ENCODE results near the gene NIPAL3. TPM values are rescaled to one million over a fixed set of nuclear protein-coding genes. Genes with fewer than 3 reads are reported as not detected.

The NIPAL3 gene
- polyA plus RNA-seq, 1 donor from 2014 or later: 9.6 TPM

DNA sequence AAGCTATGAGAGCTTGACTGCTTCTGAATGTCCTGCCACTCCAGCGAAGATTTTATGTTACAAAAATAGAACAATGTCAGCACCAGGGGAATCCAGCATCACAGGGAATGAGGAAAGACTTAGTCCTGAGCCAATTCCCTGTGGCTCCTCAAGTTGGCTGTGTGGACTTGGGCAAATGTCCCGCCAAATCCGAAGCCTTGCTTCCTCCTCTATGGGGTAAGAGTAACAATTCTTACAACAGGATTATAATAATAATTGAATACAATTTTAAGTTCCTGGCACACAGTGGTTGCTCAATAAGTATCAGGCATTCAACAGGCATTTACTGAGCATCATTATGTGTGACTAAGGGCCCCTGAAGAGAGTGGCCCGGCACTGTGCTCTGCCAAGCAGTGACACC is 46.4 kb upstream of the NIPAL3 start:
- Histone ChIP-seq H3K27ac (ENCODE audit: low read length) (no peak overlapping the region), H3F3A (ENCODE audit: insufficient read depth, low read length, poor library complexity, severe bottlenecking) (no peaks in the 10 kb centered on the region), H2AFZ (ENCODE audit: low read depth, low read length) (no peak overlapping the region), H3K36me3 (ENCODE audit: insufficient read depth, low read length) (no peaks in the 10 kb centered on the region), H3K27me3 (ENCODE audit: insufficient read depth, low read depth, low read length) (no peaks in the 10 kb centered on the region), H3K4me3 (ENCODE audit: low read length) (no peak overlapping the region), H3K9me2 (ENCODE audit: insufficient read depth, low read length) (no peaks in the 10 kb centered on the region), H3K9ac (ENCODE audit: low read length) (no peak overlapping the region), H3K9me3 (ENCODE audit: low read length) (no peaks in the 10 kb centered on the region), H4K20me1 (ENCODE audit: insufficient read depth) (no peaks in the 10 kb centered on the region), H3K4me2 (ENCODE audit: low read length) (no peak overlapping the region), H3K79me2 (replicated peaks; ENCODE audit: insufficient read depth, low read length) (no peaks in the 10 kb centered on the region)
- no peak for TF ChIP-seq RAD21 (conservative IDR thresholded peaks at IDR 0.05)
- TF ChIP-seq EP300 (conservative IDR thresholded peaks at IDR 0.05; ENCODE audit: poor library complexity, severe bottlenecking): no peak
- TF ChIP-seq, protein P1, sequence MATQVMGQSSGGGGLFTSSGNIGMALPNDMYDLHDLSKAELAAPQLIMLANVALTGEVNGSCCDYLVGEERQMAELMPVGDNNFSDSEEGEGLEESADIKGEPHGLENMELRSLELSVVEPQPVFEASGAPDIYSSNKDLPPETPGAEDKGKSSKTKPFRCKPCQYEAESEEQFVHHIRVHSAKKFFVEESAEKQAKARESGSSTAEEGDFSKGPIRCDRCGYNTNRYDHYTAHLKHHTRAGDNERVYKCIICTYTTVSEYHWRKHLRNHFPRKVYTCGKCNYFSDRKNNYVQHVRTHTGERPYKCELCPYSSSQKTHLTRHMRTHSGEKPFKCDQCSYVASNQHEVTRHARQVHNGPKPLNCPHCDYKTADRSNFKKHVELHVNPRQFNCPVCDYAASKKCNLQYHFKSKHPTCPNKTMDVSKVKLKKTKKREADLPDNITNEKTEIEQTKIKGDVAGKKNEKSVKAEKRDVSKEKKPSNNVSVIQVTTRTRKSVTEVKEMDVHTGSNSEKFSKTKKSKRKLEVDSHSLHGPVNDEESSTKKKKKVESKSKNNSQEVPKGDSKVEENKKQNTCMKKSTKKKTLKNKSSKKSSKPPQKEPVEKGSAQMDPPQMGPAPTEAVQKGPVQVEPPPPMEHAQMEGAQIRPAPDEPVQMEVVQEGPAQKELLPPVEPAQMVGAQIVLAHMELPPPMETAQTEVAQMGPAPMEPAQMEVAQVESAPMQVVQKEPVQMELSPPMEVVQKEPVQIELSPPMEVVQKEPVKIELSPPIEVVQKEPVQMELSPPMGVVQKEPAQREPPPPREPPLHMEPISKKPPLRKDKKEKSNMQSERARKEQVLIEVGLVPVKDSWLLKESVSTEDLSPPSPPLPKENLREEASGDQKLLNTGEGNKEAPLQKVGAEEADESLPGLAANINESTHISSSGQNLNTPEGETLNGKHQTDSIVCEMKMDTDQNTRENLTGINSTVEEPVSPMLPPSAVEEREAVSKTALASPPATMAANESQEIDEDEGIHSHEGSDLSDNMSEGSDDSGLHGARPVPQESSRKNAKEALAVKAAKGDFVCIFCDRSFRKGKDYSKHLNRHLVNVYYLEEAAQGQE (IDR thresholded peaks at IDR 0.05; ENCODE audit: borderline replicate concordance): no peak
- TF ChIP-seq SMC3 (conservative IDR thresholded peaks at IDR 0.05; ENCODE audit: poor library complexity): no peak
- no peak for TF ChIP-seq EZH2 (IDR thresholded peaks at IDR 0.05; ENCODE audit: borderline replicate concordance, insufficient read depth, low read length, poor library complexity, severe bottlenecking)
- TF ChIP-seq TAF1 (IDR thresholded peaks at IDR 0.05; ENCODE audit: low read depth): no peak
- no peak for TF ChIP-seq MXI1 (conservative IDR thresholded peaks at IDR 0.05; ENCODE audit: poor library complexity, severe bottlenecking)
- TF ChIP-seq POLR2AphosphoS5 (IDR thresholded peaks at IDR 0.05): no peak
- TF ChIP-seq, protein P2, sequence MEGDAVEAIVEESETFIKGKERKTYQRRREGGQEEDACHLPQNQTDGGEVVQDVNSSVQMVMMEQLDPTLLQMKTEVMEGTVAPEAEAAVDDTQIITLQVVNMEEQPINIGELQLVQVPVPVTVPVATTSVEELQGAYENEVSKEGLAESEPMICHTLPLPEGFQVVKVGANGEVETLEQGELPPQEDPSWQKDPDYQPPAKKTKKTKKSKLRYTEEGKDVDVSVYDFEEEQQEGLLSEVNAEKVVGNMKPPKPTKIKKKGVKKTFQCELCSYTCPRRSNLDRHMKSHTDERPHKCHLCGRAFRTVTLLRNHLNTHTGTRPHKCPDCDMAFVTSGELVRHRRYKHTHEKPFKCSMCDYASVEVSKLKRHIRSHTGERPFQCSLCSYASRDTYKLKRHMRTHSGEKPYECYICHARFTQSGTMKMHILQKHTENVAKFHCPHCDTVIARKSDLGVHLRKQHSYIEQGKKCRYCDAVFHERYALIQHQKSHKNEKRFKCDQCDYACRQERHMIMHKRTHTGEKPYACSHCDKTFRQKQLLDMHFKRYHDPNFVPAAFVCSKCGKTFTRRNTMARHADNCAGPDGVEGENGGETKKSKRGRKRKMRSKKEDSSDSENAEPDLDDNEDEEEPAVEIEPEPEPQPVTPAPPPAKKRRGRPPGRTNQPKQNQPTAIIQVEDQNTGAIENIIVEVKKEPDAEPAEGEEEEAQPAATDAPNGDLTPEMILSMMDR (IDR thresholded peaks at IDR 0.05; ENCODE audit: poor library complexity, severe bottlenecking): no peak

DNA sequence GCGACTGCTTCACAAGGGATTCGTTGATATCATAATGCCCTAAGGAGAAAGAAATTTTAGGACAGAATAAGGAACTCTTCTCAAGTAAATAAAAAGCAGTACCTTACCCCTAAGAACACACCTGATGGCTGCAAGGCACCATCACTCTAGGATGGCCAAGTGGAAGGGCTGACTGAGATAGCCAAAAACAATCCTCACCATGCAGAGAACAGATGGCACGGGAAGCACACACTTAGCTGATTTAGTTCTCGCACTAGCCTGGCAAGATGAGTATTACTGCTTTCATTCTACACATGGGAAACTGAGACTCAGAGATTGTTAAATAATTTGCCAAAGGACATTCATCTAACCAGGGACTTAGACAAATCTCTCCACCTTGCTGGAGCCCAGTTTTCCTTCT is 45.8 kb upstream of the NIPAL3 start:
- Histone ChIP-seq H2AFZ (ENCODE audit: low read depth, low read length) (no peak overlapping the region), H3K4me3 (ENCODE audit: low read length) (no peak overlapping the region), H4K20me1 (ENCODE audit: insufficient read depth) (no peaks in the 10 kb centered on the region), H3K79me2 (replicated peaks; ENCODE audit: insufficient read depth, low read length) (no peaks in the 10 kb centered on the region), H3K9me3 (ENCODE audit: low read length) (no peaks in the 10 kb centered on the region), H3K36me3 (ENCODE audit: insufficient read depth, low read length) (no peaks in the 10 kb centered on the region), H3K9ac (ENCODE audit: low read length) (no peak overlapping the region), H3K4me2 (ENCODE audit: low read length) (no peak overlapping the region), H3F3A (ENCODE audit: insufficient read depth, low read length, poor library complexity, severe bottlenecking) (no peaks in the 10 kb centered on the region), H3K9me2 (ENCODE audit: insufficient read depth, low read length) (no peaks in the 10 kb centered on the region), H3K27me3 (ENCODE audit: insufficient read depth, low read depth, low read length) (no peaks in the 10 kb centered on the region), H3K27ac (ENCODE audit: low read length) (no peak overlapping the region)
- TF ChIP-seq SMC3 (conservative IDR thresholded peaks at IDR 0.05; ENCODE audit: poor library complexity) (no peak), EZH2 (IDR thresholded peaks at IDR 0.05; ENCODE audit: borderline replicate concordance, insufficient read depth, low read length, poor library complexity, severe bottlenecking) (no peak), POLR2AphosphoS5 (IDR thresholded peaks at IDR 0.05) (no peak), MXI1 (conservative IDR thresholded peaks at IDR 0.05; ENCODE audit: poor library complexity, severe bottlenecking) (no peak), RAD21 (conservative IDR thresholded peaks at IDR 0.05) (no peak), TAF1 (IDR thresholded peaks at IDR 0.05; ENCODE audit: low read depth) (no peak)
- TF ChIP-seq, protein P1 (IDR thresholded peaks at IDR 0.05; ENCODE audit: borderline replicate concordance): no peak
- TF ChIP-seq, protein P2 (IDR thresholded peaks at IDR 0.05; ENCODE audit: poor library complexity, severe bottlenecking): no peak
